GM12872 (cell line): Measurements from ENCODE around the gene BCO1.
A peak's percentile ranks its signal among the peaks of the same experiment; 100 is the strongest.

Experiments used
- CTCF ChIP-seq: IDR thresholded peaks from 3 replicates; pipeline ENCODE4 v1.5.1; 2011; ENCODE audit warnings: low read depth, mild to moderate bottlenecking, low read length, moderate library complexity; ENCODE audit not compliant: insufficient read depth

Gene BCO1

GRCh38 chr16:81207076-81207475, 31.4 kb upstream of the BCO1 start:
- TF ChIP-seq CTCF, result no peak

- TF ChIP-seq CTCF, result no peak
Measured at GRCh38 chr16:81210807-81211206, 27.7 kb upstream of the BCO1 start.

- no peak for TF ChIP-seq CTCF
Measured at GRCh38 chr16:81212830-81213465, 25.5 kb upstream of the BCO1 start.

- peak; percentile 63 for TF ChIP-seq CTCF
Measured at GRCh38 chr16:81214745-81215166, 23.7 kb upstream of the BCO1 start.

GRCh38 chr16:81216114-81216513, 22.4 kb upstream of the BCO1 start:
- no peak for TF ChIP-seq CTCF

- TF ChIP-seq CTCF, result no peak
Measured at GRCh38 chr16:81216706-81217105, 21.8 kb upstream of the BCO1 start.

GRCh38 chr16:81219151-81219550, 19.3 kb upstream of the BCO1 start:
- no peak for TF ChIP-seq CTCF

GRCh38 chr16:81220349-81220748, 18.1 kb upstream of the BCO1 start:
- TF ChIP-seq CTCF, result no peak
